Activated T-cell treated with anti-CD3 and anti-CD28 coated beads for 24 hours (primary cell): Measurements from ENCODE around the gene SMU1.
A peak's percentile ranks its signal among the peaks of the same experiment; 100 is the strongest.

Source experiments
- DNase-seq: peaks from one replicate; pipeline ENCODE4 v3.0.0-alpha.2; 2020; ENCODE audit warnings: low read depth

The SMU1 gene

GRCh38 chr9:33044677-33045282, 31.7 kb downstream of the SMU1 start:
- DNase-seq, result no peak

DNA sequence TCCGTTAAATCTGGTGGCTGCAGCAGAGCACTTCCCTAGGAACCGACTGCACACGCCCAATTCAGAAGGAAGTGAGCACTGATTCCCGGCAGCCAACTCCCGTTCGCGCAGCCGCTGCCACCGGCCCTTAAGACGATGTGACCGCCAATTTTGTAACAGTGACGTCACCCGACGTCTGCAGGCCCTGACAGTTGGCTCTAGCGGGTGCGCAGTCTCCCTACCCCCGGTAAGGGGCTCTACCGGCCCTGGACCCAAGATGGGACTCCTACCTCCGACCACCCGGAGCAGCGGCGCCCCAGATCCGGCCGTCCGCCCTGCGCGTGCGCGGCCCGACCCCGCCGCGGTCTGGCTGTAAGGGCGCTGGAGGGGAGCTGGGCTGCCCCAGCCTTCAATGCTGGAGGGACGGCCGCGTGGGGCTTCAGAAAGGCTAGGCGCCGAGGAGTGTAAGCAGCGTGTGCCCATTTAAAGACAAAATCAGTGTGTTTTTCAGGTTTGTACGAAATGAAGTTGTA, 32.3 kb downstream of the SMU1 start:
- peak; percentile 41 for DNase-seq

DNA sequence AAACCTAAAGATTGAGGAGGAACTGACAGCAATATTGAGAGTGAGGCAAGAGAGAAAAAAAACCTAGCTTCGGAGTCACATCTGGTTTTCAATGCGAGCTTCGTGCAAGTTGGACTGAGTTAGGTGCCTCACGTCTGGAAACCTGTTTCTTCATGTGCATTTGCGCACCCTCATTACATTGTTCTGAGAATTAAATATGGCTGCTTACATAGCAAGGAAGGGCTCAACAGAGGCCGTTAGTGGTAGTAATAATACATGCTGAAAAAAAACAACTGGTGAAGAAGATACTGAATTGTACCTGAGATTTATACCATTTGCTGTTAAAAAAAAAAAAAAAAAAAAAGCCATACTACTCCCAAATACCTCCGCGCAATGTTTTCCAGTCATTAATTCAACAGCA, 32.8 kb downstream of the SMU1 start:
- no peak for DNase-seq

DNA sequence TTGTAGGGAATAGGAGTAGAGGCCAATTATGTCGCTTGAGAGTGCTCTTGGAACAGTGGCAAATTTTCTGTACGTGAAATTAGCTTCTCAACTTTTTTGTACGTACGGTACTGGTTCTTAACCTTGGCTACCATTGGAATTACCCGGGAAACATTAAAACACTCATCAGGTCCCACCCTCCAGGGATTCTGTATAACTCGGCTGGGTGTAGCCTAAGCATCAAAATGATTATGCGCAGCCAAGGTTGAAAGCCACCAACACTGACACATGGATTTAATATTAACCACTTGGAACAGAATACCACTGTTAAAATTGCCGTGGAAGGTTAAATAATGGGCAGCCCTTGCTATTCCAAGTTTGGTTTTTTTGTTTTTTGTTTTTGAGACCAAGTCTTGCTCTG, 34.0 kb downstream of the SMU1 start:
- no peak for DNase-seq

DNA sequence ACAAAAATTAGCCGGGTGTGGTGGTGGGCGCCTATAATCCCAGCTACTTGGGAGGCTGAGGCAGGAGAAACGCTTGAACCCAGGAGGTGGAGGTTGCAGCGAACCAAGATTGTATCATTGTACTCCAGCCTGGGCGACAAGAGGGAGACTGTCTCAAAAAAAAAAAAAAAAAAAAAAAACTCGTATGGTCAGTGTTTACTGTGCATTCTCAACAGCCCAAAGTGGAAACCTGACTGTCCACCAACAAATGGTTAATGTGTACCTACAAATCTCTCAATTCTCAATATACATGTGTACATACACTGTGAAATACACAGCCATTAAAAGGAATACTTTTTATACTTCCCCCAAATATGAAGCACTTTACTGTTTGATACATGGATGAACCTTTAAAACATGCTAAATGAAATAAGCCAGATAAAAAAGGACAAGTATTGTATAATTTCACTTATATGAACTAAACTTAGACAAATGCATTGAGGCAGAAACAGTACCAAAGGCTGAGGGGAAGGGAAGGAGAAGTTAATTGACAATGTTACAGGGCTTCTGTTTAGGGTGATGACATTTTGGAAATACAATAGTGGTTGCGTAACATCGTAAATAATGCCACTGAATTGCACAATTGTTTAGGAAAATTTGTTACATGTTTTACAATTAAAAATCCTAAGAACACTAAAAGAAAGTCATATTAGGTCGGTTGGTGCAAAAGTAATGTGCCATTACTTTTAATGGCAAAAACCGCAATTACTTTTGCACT, 34.9 kb downstream of the SMU1 start:
- no peak for DNase-seq

GRCh38 chr9:33040792-33041431, 35.6 kb downstream of the SMU1 start:
- no peak for DNase-seq

DNA sequence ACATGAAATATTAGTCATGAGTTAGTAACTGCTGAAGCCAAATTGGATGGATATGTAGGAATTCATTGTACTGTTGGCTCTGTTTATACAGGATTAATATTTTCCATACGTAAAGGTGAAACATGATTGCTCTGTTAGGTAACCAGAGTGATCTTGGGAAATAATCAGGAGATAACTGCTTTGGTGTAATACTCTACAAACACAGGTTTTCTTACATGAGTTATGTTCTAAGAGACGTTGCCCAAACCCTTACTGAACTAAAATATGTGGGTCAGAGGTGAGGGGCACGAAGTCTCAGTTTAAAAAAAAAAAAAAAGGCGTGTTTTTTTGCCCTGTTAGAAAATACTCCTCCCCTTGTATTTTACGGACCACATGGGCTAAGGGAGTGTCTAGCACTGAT, 43.6 kb downstream of the SMU1 start:
- no peak for DNase-seq

DNA sequence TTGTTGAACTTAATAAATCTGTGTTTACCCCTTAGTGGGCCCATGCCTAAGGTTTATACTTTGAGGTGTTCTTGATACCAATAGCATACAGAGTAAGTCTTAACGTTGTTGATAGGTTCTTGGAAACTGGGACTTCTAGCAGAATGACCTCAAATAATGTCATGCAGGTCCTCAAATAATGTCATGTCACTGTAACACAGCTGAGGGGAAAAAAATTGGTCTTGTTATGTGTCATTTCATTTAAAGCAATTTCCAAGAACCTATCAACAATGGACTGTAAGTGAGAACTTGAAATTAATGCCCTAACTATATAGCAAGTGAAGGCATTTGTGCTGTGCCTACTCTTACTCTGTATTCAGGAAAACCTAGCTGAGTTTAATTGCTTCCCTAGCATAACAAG, 44.2 kb downstream of the SMU1 start:
- DNase-seq, result no peak

- no peak for DNase-seq
Measured at GRCh38 chr9:33030285-33030684, 46.2 kb downstream of the SMU1 start.

DNA sequence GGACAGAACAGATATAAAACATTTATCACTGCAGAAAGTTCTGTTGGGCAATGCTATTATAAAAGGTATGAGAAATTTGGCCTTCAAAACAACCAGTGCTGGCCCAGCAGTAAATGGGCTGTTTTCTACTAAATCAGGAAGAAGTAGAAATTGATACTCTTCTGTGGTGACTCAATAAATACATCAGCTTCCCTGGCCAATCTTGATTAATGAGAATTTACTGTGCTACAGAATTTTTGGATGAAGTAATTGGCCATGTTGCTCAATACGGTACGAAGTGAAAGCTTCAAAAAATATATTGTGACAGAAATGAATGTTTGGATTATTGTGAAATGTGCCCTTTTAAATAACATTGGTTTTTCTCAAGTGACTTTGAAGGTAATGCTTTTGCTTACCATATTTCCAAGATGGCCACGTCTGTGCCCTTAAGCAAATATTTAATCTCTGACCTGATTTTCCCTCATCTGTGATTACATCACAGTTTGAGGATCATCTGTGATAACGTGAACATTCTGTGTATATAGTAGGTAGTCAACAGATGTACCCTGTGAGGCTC, 47.2 kb downstream of the SMU1 start:
- DNase-seq, result no peak

GRCh38 chr9:33025572-33026342, 50.7 kb downstream of the SMU1 start:
- DNase-seq, result peak; percentile 74

DNA sequence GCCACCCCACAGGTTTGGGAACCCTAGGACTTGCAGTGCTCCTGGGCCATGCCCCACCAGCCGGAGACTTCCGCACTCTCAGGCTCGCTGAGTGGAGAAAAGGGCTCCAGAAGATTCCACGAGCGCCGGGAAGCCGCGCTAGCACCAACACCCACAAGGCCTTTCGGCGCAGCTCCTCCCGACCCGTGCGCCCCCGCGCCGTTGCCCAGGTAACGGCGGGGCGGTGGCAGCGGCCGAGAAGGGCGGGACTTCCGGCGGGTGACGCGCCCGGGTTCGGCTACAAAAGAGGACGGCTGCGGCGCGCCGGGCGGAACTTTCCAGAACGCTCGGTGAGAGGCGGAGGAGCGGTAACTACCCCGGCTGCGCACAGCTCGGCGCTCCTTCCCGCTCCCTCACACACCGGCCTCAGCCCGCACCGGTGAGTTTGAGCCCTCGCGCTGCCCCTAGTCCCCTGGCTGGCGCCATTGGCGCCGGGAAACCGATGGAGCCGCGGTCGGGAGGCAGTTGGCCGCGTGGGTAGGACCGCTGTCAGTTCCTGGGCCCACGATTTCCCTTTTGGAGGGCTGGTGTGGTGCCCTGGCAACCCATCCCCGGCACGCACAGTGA, 51.4 kb downstream of the SMU1 start, which contains the start of gene DNAJA1:
Gene DNAJA1 (plus strand): TSS at position 308 of the 606 bp plus-strand sequence. CDS start 1,212 bp downstream, outside the sequence.
- peak; percentile 93 for DNase-seq

DNA sequence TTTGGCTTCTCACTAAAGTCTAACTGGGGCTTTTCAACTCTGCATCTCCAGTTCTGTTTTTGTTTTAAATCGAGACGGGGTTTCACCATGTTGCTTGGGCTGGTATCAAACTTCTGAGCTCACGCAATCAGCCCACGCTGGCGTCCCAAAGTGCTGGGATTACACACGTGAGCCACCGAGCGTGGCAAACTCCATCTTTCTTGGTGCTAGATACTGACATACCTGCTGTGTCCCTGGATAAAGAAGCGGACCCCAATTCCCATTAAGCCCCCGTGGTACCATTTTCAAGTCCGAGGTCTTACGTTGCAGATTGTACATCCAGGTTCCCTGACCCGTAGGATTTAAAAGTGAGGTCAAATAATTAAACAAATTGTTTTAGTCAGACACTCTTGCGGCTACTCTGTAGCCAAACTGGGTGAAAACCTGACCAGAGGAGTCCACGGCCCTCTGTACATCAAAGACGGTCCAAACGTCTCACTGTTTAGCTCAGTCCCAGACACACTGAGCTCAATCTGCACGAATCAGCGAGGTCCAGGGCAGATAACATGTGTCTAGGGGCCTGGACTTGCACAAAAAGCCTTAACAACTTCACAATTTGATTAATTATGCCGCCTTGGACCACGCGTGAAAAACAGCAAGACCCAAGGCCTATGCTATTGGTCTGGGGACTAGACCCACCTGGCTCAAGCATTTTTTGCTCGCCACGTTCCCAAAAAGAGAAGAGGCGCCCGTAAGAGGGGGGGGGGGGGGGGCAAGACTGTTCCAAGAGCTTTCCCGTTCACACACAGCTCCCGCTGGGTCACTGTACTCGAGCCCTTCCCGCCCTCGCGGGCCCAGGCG, 52.1 kb downstream of the SMU1 start:
- no peak for DNase-seq

- DNase-seq, result no peak
Measured at GRCh38 chr9:33023661-33024060, 52.8 kb downstream of the SMU1 start.

GRCh38 chr9:33022755-33023154, 53.7 kb downstream of the SMU1 start:
- DNase-seq, result no peak

- no peak for DNase-seq
Measured at GRCh38 chr9:33022303-33022702, 54.2 kb downstream of the SMU1 start.

DNA sequence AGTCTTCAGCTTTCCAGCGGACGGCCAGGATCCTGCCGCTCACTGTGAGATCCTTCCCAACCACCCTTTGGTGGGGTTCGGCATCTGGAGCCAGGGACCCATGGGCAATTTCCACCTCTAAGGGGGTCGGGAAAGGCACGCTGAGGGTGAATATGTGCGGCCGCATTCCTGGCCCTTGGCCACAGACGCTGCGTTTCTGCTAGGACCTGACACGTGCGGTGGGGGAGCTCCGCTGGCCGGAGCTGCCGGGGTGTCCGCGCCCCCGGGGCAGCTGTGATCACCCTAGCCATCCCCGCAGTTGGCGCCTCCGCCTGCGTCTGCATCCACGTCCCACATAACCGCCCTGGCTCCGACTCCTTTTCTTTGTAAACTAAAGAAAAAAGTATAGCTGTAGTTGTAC, 56.7 kb downstream of the SMU1 start:
- DNase-seq, result no peak

DNA sequence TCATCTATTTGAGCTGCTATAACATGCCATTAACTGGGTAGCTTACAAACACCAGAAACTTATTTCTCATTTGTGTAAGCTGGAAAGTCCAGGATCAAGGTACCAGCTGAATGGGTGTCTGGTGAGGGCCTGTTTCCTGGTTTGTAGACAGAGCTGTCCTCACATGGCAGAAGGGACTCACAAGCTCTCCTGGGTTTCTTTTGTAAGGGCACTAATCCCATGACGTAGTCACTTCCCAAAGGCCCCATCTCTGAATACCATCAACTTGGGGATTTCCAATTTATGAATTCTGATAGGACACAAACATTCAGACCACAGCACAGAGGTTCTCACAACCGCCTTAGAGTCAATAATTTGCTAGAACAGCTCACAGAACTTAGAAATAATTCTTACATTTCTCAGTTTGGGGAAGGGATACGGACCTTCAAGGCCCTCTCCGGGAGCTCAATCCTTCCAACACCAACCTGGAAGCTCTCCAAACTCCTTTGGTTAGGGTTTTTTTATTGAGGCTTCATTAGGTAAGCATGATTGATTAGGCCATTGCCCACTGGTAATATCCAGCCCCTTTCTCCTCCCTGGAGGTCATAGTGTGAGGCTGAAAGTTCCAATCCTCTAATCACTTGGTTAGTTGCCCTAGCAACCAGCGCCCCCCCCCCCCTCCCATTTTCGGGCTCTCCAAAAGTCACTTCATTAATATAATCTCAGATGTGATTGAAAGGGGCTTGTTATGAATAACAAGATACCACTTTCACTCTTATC, 59.0 kb downstream of the SMU1 start:
- no peak for DNase-seq

GRCh38 chr9:33014665-33015014, 61.8 kb downstream of the SMU1 start:
- no peak for DNase-seq
